ENCODE data around the gene IRF5.

The IRF5 gene, protein sequence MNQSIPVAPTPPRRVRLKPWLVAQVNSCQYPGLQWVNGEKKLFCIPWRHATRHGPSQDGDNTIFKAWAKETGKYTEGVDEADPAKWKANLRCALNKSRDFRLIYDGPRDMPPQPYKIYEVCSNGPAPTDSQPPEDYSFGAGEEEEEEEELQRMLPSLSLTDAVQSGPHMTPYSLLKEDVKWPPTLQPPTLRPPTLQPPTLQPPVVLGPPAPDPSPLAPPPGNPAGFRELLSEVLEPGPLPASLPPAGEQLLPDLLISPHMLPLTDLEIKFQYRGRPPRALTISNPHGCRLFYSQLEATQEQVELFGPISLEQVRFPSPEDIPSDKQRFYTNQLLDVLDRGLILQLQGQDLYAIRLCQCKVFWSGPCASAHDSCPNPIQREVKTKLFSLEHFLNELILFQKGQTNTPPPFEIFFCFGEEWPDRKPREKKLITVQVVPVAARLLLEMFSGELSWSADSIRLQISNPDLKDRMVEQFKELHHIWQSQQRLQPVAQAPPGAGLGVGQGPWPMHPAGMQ

DNA sequence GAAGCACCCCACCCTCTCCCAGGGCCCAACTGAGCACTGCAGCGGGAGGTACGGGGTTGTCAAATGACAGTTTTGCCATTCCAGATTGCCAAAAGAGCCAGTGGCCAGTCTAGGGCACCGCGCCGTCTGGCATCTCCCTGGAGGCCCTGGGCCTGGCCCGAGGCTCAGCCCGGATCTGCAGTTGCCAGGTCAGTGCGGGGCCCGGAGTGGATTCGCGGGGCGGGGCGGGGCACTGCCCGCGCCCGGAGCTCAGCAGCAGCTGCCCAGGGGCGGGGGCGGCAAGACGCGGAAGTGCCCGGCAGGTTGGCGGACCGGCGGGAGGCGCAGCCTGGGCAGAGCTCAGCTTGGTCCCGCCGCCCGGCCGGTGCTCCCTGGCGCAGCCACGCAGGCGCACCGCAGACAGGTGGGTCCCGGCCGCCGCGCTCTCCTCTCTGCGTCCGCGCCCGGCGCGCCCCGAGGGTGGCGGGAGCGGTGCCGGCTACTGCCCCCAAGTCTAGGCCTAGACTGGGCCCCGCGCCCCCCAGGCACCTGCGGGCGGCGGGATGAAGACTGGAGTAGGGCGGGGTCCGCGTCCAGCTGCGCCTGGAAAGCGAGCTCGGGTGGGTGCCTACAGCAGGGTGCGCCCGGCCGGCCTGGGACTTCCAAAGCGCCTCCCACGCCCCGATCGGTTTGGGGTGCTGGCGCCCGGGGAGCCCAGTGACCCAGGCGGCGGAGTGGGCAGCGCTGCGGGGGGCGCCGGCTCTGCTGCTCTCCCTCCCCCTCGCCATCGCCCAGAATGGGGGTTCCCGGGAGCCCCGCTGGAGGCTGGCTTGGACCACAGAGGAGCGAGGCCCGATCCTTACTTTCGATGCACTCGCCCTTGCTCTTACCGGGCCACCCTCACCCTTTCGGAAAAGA is at the start of gene IRF5:
IRF5 (plus strand) TSS at position 281 of the 897 bp plus-strand sequence. CDS start 4,155 bp downstream, outside the sequence.
- DNase-seq (ENCODE audit: low read depth, low spot score): no peak

DNA sequence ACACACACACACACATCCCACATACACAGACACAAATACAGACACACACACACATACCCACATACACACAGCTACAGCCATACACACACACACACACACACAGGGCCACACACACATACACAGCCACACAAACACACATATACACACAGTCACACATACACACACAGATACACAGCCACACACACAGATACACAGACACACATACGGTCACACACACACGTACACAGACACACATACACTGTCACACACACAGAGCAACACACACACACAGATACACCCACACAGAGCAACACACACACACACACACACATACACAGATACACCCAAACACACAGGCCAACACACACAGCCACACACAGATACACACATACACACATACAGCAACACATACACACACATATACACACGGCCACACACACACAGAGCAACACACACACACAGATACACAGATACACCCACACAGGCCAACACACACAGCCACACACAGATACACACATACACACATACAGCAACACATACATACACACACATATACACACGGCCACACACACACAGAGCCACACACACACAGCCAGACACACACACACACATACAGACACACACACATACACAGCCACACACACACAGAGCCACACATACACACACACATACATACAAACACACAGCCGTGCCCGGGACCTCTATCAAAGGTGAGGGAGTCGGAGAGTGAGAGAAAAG is 49.5 kb upstream of the IRF5 start:
- no peak for DNase-seq (ENCODE audit: low read depth, low spot score)

DNA sequence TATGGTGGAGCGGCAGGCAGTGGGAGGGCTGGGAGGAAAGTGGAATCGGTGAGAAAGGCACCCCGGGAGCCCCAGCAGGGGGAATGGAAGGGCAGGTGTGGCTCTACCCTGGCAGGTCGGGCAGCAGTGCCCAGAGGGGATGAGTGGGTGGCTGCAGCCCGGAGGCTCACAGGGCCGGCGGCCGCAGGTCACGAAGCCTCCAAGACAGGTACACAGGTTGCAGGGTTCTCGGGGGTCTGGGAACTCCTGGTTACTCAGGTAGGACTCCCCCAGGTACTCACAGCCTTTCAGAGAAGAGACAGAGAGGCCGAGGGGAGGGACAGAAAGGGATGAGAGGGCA is 49.0 kb upstream of the IRF5 start:
- DNase-seq (ENCODE audit: low read depth, low spot score): no peak

DNA sequence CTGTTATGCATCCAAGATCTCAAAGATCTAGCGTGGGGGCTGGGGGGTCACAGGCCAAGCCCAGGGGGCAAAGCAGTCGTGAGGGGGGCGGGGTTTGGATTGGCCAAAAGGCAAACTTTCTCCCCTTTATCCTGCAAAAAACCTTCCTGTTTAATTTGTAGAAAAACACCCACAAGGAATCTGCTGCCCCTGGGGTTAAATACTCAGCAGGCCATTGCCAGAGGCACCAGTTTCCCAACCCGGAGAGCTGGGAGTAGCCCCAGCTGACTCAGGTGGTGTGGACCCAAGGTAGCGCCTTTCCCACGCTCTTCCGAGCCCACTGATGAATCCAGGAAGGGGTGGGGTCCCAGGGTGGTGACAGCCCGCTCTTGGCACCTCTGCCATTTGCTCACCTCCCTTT is 48.6 kb upstream of the IRF5 start:
- DNase-seq (ENCODE audit: low read depth, low spot score): no peak

DNA sequence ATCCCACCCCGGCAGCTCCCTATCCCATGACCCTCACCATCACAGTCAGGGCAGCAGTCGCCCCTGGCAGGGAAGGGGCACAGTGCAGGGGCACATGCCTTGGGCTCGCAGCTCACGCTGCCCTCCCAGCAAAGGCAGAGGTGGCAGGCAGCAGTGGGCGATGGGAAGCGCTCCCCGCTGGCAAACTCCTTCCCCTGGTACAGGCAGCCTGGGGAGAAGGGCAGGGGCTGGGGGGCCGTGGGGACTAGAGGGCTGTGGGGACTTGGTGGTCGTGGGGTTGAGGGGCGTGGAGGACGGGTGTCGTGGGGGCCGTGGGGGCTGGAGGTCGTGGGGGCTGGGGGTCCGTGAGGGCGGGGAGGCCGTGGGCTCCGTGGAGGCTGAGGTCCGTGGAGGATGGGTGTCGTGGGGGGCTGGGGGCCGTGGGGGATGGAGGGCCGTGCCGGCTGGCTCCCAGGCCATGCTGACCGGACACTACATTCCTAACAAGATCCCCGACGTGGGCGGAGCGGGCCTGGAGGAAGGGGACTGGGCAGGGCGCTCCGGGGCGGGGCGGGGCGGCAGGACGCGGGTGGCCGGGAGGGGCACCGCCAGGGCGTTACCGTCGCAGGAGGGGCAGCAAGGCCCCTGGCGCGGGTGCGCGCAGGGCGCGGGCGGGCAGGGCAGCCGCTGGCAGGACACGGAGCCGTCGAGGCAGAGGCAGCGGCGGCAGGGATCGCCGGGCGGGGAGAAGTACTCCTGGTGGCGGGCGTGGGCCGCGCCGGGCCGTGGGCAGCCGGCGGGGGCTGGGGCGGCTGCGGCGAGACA is 47.2 kb upstream of the IRF5 start:
- DNase-seq (ENCODE audit: low read depth, low spot score): no peak

DNA sequence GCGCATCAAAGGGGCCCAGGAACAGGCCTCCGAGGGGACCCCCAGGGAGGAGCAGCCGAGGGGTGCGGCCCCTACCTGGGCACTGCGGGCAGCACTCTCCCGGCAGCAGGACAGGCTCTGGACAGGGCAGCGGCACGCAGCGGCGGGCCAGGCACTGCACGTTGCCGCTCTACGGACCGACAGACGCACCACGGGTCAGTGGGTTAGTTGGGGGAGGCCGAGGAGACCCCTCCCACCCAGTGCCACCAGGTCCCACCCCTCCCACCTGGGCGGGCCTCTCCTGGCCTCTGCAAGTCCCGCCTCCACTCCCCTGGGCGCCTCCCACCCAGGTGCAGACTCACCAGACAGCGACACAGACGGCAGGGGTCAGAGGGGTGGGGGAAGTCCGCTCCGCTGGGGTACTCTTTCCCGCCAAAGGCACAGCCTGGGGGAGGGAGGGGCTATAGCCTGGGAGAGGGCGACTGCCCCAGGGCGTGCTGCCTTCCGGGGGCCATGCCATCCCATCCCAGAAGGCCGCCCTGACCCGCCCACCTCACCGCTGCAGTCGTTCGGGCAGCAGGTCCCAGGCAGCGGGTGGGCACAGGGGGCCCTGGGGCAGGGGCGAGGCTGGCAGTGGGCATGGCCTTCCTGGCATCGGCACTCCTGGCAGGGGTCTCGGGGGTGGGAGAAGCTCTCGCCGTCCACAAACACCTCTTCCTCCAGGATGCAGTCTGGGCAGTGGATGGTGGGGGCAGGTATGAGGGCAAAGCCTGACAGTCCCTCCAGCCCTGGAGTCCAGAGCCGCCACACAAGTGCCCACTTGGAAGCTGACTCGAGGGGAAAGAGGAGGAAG is 46.4 kb upstream of the IRF5 start:
- no peak for DNase-seq (ENCODE audit: low read depth, low spot score)

DNA sequence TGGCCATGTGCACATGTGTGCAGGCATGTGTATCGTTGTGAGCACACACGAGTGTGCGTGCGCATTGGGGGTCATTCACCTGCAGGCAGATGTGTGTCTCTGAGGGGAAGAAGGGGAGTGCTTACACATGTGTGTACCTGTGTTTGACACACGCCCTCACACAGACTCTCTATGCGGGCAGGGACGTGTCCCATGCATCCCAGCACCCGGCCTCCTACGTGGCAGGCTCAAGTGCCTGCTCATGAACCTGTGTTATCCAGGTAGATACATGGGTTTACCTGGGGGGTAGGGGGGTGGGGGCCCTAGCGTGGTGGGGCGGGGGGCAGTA is 45.8 kb upstream of the IRF5 start:
- no peak for DNase-seq (ENCODE audit: low read depth, low spot score)

DNA sequence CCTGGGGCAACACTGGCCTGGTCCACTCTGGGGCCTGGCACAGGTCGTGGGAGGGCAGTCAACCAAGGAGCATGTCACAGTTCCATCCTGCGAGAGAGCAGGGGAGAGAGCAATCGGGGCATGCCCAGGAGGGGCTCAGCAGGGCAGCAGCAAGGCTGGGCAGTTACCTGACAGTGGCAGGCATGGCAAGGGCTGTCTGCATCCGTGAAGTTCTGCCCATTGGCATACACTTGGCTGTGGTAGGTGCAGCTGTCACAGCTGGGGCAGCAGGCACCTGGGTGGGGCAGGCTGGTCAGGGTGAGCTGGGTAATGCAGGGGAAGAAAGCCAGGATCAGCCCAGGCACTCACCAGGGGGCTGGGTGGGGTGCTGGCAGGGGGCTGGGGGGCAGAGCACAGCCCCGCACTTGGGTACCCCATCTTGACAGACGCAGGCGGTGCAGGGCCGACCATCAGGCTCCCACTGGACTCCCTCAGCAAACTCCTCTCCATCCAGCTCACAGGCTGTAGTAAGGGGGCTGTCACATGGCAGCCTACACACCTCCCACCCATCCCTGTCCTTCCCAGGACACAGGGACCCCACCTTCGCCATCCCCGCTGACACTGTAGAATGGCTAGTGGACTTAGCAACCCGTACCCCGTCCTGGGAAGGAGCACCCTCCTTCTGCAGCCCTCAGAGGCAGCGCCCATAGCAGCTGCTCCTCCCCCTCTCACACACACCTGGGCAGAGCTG is 45.0 kb upstream of the IRF5 start:
- DNase-seq (ENCODE audit: low read depth, low spot score): no peak

DNA sequence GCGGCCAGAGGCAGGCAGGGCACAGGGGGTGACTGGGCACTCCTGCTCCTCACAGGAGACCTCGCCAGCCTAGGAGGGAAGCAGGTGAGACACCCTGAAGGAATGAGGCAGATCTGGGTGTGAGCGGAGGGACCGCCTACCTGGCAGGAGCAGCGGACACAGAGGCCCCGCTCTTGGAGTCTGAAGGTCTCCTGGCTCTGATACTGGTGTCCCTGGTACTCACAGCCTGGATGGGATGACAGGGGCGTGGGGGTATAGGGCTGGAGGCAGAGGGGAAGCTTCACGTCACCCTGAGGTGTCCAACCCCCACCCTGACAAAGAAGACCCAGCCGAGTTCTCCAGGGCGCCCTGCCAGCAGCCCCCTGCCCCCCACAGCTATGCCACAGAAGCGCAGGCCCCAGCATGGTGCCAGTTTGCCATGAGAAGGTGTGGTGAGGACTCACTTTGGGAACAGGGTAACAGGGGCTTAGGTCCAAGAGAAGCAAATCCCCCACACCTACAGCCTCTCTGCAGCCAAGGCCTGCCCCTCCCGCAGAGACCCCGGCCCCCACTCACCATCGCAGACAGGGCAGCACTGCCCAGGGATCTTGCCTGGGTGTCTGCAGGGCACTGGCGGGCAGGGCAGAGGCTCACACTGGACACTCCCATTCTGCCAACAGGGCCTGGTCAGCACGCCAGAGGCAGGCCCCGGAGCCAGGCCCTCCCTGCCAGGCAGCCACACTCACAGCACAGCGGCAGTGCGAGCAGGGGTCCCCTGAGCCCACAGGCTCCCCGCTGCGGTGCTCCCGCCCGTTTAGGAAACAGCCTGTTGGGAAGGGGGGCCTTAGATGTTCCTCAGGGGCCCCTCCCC is 44.3 kb upstream of the IRF5 start:
- no peak for DNase-seq (ENCODE audit: low read depth, low spot score)

DNA sequence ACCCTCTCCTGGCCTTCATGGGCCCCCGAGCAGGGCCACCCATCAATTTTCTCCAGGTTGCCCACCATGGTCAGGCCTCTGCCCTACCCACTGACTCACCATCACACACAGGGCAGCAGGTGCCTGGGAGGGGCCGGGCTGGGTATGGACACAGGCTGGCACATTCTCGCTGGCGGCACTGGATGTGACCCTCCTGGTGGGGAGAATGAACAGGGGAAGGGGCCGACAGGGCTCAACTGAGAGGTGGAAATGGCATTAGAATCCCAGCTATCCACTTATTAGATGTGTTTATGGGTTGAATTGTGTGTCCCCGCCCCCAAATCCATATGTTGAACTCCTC is 43.7 kb upstream of the IRF5 start:
- no peak for DNase-seq (ENCODE audit: low read depth, low spot score)

DNA sequence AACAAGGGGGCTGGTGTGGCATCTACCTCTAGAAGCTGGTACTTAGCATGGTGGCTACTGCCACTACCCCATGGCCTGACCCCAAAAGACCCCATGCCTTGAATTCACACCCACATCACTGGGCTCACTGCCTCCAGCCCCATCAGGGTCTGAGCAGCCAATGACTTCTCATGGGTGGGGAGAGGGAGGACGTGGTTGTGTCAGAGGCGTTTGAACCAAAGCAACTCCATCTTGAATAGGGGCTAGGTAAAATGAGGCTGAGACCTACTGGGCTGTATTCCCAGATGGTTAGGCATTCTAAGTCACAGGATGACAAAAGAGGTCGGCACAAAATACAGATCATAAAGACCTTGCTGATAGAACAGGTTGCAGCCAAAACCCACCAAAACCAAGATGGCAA is 42.4 kb upstream of the IRF5 start:
- no peak for DNase-seq (ENCODE audit: low read depth, low spot score)

DNA sequence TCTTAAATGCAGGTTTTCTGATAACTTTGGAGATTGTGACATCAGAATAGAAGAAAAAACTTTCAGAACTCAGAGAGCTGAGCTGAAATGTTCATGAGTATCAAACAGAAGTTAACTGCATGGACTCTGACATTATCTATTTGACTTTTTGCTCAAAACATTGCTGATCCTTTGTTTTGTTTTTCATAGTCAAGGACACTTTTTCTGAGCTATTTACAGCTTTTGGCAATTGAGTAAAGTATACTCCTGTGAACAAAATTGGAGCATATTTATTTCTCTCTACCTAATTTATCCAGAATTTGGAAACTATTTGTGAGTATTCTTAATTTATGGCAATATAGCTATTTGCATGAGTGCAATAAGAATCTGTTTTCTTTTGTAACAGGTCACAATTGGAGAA is 38.3 kb upstream of the IRF5 start:
- no peak for DNase-seq (ENCODE audit: low read depth, low spot score)

DNA sequence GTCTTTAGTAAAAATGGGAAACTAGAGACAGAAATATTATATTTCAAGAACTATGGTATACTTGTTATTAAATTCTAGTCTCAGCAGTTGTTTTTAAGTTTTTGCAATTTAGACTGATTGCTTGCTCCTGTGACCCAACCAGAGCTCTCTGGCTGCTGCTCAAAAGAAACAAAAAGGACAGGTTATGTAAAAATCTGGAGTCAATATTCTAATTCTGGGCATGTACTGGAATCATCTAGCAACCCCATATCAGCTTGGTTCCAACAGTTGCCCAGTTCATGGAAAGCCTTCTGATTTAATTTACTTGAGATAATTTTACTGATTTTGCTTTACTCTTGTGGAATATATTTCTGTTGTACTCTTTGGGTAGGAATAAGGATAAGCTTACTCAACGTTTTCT is 37.5 kb upstream of the IRF5 start:
- no peak for DNase-seq (ENCODE audit: low read depth, low spot score)

DNA sequence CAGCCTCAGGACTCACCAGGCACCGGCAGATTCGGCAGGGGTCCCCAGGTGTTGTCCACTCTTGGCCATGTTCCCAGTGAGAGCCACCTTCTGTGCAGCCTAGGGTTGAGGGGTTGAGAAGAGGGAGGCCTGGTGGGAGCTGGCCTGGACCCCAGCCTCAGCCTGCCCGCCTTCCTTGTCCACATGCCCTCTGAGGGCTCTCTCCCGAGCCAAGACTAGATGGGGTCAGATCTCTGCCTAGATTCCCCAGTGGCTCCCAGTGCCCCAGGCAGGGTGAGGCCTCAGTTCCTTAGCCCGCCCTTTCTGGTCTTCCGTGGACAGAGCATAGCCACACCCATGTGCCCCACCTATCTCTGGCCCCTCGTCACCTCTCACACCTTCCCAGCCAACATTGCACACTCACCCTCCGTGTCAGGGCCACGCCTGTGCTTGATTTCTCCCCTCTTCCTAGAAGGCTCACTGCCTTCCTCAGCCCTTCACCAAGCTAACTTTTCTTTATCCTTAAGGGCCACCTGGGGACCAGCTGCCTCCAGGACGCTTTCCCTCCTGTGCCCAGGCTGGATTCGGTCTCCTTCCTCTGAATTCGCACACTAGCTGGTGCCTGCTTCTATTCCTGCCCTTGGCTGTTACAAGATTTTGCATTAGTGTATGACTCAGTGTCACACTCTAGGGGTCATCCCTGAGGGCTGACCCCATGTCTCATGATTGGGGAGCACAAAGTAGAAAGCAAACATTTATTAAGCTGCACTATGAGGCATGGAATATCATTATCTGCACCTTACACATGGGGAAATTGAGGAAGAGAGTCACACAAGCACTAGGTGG is 34.8 kb upstream of the IRF5 start:
- DNase-seq (ENCODE audit: low read depth, low spot score): no peak

DNA sequence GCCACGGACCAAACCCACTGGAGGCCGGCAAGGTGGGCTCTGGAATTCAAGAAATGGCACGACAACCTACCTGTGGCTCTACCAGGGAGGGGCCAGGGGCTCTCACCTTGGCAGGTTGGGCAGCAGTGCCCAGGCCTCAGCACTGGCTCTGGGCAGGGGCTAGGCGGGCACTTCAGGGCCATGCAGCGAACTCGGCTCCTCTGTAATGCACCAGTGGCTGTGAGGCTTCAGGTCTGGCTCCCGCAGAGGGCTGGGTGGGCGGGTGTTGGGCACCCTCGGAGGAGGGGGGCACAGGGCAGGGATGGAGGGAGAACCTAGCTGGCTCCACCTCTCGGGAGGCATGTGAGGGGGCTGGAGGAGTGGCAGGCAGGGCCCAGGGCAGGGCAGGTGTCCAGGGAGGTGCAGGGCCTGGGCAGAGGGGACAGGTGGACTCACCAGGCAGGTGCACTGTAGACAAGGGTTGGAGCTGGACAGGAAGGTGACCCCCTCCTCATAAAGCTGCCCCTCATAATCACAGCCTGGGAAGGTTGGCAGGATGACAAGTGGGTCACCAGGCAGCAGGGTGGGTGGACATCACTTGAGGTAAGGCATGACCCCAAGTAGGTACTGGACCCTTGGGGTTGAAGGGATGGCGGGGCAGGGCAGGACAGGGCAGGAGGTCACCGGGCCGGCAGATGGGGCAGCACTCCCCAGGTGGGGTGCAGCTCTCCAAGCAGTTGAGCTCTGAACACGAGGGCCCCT is 33.9 kb upstream of the IRF5 start:
- DNase-seq (ENCODE audit: low read depth, low spot score): no peak

DNA sequence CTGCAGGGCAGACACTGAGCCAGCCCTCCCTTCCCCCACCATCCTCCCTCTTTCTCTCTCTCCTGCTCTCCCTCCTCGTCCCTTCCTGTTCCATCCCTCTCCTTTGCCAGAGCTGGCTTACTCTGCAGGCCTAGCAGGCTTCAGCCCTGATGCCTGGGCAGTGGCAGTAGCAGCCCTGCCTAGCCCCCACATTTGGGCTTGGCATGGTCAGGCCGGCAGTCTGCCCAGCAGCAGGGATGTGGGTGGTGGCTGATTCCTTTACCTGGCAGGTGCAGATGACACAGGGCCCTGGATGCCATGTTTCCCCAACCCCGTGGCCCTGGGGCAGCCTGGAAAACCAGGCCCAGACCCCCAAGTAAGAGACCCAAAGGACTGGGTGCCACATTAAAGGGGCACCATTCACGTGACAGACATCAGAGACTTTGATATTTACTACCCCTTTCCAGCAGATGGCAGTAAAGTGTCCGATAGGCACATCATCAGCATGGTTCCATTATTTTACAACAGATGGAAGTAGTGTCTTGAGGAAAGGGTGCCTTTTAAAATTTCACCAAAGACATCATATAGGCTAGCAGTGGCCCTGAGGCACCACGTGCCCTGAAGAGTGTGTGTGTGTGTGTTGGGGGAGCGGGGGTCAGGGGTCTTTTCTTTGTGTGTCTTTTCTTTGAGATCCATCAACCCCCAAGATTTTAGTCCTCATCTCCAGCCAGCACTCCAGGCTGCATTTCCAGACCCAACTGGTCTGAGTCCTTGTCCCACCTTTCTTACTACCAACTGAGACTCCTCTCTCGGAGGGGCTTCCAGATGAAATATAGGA is 33.1 kb upstream of the IRF5 start:
- no peak for DNase-seq (ENCODE audit: low read depth, low spot score)

Measured in activated naive CD8-positive, alpha-beta T cell treated with anti-CD3 and anti-CD28 coated beads, Interleukin-2, amount 50 U/mL, for 16 hours (primary cell).